ENCODE data around the gene ATP9A.

ATP9A gene

DNA sequence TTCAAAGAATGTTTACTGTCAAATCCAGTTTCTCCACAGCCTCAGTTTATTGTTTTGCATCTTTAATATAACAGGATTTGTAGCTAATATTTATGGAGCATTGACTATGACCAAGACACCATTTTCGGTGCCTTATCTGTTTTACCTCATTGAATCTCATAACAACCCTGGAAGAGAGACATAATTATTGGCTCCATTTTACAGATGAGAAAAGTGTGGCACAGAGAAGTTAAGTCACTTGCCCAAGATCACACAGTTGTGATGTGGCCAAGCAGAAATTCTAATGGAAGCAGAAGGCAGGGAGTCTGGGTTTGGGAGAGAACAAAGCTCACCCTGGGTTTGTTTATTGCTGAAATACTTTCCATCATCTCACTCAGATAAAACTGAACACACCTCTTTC lies 208.1 kb downstream of the ATP9A start:
- H3K27me3 ChIP-seq (ENCODE audit: insufficient read depth, poor library complexity, severe bottlenecking): peaks cover 39% of the 10 kb centered on the region

DNA sequence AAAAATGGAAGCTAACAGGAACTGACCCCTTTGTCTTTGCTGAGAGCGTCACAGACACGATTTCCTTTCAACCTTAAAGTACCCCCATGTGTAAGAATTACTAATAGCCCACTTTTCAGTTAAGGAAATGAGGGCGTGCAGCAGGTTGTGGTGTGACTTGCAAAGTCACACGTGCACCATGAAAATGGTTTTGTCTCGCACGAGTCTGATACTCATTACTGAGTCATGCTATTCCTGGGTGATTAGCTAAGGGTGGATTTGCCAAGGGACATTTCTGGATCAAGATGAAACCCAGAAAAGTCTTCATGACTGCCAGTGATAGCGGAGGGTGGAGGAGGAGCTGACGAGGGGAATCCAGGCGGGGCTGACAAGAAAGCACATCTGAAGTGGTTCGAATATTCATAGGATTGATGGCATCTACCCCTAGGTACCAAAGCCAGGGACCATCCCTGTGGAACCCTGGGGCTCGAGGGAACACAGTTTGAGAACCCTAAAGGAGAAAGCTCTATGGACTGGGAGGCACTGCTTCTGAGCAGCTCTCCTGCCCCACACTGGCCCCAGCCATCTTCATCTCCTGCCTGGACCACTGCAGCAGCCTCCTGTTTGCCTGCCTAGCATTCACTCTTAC lies 213.5 kb downstream of the ATP9A start:
- Histone ChIP-seq H3K27ac (replicated peaks) (no peak overlapping the region), H3K4me3 (replicated peaks; ENCODE audit: insufficient read depth, low read length) (no peak overlapping the region), H3K27me3 (ENCODE audit: insufficient read depth, poor library complexity, severe bottlenecking) (no peaks in the 10 kb centered on the region)
- TF ChIP-seq, protein P1, sequence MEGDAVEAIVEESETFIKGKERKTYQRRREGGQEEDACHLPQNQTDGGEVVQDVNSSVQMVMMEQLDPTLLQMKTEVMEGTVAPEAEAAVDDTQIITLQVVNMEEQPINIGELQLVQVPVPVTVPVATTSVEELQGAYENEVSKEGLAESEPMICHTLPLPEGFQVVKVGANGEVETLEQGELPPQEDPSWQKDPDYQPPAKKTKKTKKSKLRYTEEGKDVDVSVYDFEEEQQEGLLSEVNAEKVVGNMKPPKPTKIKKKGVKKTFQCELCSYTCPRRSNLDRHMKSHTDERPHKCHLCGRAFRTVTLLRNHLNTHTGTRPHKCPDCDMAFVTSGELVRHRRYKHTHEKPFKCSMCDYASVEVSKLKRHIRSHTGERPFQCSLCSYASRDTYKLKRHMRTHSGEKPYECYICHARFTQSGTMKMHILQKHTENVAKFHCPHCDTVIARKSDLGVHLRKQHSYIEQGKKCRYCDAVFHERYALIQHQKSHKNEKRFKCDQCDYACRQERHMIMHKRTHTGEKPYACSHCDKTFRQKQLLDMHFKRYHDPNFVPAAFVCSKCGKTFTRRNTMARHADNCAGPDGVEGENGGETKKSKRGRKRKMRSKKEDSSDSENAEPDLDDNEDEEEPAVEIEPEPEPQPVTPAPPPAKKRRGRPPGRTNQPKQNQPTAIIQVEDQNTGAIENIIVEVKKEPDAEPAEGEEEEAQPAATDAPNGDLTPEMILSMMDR (IDR thresholded peaks at IDR 0.05; ENCODE audit: insufficient read depth, low read length): no peak
- TF ChIP-seq, protein P2, sequence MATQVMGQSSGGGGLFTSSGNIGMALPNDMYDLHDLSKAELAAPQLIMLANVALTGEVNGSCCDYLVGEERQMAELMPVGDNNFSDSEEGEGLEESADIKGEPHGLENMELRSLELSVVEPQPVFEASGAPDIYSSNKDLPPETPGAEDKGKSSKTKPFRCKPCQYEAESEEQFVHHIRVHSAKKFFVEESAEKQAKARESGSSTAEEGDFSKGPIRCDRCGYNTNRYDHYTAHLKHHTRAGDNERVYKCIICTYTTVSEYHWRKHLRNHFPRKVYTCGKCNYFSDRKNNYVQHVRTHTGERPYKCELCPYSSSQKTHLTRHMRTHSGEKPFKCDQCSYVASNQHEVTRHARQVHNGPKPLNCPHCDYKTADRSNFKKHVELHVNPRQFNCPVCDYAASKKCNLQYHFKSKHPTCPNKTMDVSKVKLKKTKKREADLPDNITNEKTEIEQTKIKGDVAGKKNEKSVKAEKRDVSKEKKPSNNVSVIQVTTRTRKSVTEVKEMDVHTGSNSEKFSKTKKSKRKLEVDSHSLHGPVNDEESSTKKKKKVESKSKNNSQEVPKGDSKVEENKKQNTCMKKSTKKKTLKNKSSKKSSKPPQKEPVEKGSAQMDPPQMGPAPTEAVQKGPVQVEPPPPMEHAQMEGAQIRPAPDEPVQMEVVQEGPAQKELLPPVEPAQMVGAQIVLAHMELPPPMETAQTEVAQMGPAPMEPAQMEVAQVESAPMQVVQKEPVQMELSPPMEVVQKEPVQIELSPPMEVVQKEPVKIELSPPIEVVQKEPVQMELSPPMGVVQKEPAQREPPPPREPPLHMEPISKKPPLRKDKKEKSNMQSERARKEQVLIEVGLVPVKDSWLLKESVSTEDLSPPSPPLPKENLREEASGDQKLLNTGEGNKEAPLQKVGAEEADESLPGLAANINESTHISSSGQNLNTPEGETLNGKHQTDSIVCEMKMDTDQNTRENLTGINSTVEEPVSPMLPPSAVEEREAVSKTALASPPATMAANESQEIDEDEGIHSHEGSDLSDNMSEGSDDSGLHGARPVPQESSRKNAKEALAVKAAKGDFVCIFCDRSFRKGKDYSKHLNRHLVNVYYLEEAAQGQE (IDR thresholded peaks at IDR 0.05; ENCODE audit: insufficient replicate concordance, low read depth): no peak
- TF ChIP-seq POLR2AphosphoS5 (IDR thresholded peaks at IDR 0.05; ENCODE audit: low read depth) (no peak), GABPA (IDR thresholded peaks at IDR 0.05; ENCODE audit: low read depth) (no peak), SPI1 (IDR thresholded peaks at IDR 0.05; ENCODE audit: borderline replicate concordance, low read depth) (no peak)
- no peak for DNase-seq (ENCODE audit: low read depth in 1 of 2, low spot score in 1 of 2)

More for the DNA sequence above, 208.1 kb downstream of the ATP9A start:
- TF ChIP-seq GABPA (IDR thresholded peaks at IDR 0.05; ENCODE audit: low read depth) (no peak), SPI1 (IDR thresholded peaks at IDR 0.05; ENCODE audit: borderline replicate concordance, low read depth) (no peak), POLR2AphosphoS5 (IDR thresholded peaks at IDR 0.05; ENCODE audit: low read depth) (no peak)
- TF ChIP-seq, protein P2 (IDR thresholded peaks at IDR 0.05; ENCODE audit: insufficient replicate concordance, low read depth): no peak
- TF ChIP-seq, protein P1 (IDR thresholded peaks at IDR 0.05; ENCODE audit: insufficient read depth, low read length): no peak
- no peak for DNase-seq (ENCODE audit: low read depth in 1 of 2, low spot score in 1 of 2)
- Histone ChIP-seq H3K27ac (replicated peaks) (no peak overlapping the region), H3K4me3 (replicated peaks; ENCODE audit: insufficient read depth, low read length) (no peak overlapping the region)

DNA sequence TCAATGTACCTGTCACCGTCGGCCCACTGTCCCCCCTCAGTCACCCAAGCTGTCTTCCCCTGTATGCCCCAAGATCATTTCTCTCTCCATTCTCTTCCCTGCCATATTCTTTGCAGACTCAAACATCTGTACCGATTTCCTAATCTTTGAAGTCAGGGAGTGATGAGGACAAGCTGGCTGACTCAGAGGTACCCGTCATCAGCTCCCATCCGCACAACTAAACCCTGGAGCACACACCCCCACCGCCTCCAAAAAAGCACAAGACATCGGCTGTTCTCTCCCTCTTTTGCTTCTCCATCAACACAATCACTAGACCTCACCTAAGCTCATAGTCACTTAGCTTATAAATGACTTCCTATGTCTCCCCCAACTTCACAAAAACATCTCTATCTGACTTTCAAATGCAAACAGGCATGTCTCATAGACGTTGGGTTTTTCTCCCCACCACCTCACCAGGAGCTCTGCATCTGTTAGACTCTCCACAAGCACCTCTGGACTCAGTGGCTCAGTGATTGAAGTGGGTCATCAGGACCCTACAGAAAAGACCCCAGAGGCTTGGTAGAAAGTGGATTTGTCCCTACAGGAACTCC lies 214.2 kb downstream of the ATP9A start:
- DNase-seq (ENCODE audit: low read depth in 1 of 2, low spot score in 1 of 2): no peak
- H3K4me3 ChIP-seq (replicated peaks; ENCODE audit: insufficient read depth, low read length): no peak overlapping the region
- TF ChIP-seq, protein P1 (IDR thresholded peaks at IDR 0.05; ENCODE audit: insufficient read depth, low read length): no peak
- TF ChIP-seq GABPA (IDR thresholded peaks at IDR 0.05; ENCODE audit: low read depth) (no peak), POLR2AphosphoS5 (IDR thresholded peaks at IDR 0.05; ENCODE audit: low read depth) (no peak), SPI1 (IDR thresholded peaks at IDR 0.05; ENCODE audit: borderline replicate concordance, low read depth) (no peak)
- TF ChIP-seq, protein P2 (IDR thresholded peaks at IDR 0.05; ENCODE audit: insufficient replicate concordance, low read depth): no peak
- H3K27me3 ChIP-seq (ENCODE audit: insufficient read depth, poor library complexity, severe bottlenecking): no peaks in the 10 kb centered on the region
- no peak overlapping the region for H3K27ac ChIP-seq (replicated peaks)

Data from HL-60 (cell line).